K562 (cell line): ENCODE data around the gene ICAM2. TPM values are rescaled to one million over a fixed set of nuclear protein-coding genes. Genes with fewer than 3 reads are reported as not detected.

Experiments used
- CREB1 ChIP-seq, 2 experiments: sonication (generic) in 1 of 2; formaldehyde crosslinking in 1 of 2; IDR thresholded peaks; 2 replicates each; pipeline versions ENCODE4 v1.6.1 to v1.8.0; 2012 to 2022; ENCODE audit warnings: inconsistent platforms in 1 of 2, mild to moderate bottlenecking in 1 of 2, missing genetic modification reagents in 1 of 2, moderate library complexity in 1 of 2
- EP400 ChIP-seq: fragments of 450-650 bp; IDR thresholded peaks from 2 replicates; pipeline ENCODE4 v1.6.1; 2017; ENCODE audit warnings: antibody characterized with exemption, mild to moderate bottlenecking, moderate library complexity
- FOXK1 ChIP-seq: sonication (generic); formaldehyde crosslinking; IDR thresholded peaks from 2 replicates; pipeline ENCODE4 v1.8.0; 2022; ENCODE audit warnings: missing genetic modification reagents, mild to moderate bottlenecking, borderline replicate concordance
- HNRNPK ChIP-seq: fragments of 200-400 bp; formaldehyde crosslinking; IDR thresholded peaks from one replicate; pipeline ENCODE4 v1.6.1; 2018; ENCODE audit warnings: mild to moderate bottlenecking, low read depth, low read length; ENCODE audit not compliant: poor library complexity, severe bottlenecking
- KLF16 ChIP-seq: IDR thresholded peaks from 2 replicates; pipeline ENCODE4 v1.6.1; 2016; ENCODE audit warnings: antibody characterized with exemption
- MTA2 ChIP-seq: fragments of 450-650 bp; IDR thresholded peaks from 2 replicates; pipeline ENCODE4 v1.6.1; 2016; ENCODE audit warnings: low read depth
- SP2 ChIP-seq: IDR thresholded peaks from 2 replicates; pipeline ENCODE4 v1.6.1; 2011; ENCODE audit warnings: mild to moderate bottlenecking, low read depth, low read length, moderate library complexity; ENCODE audit not compliant: poor library complexity, severe bottlenecking; ENCODE audit errors: extremely low read depth
- polyA plus RNA-seq, 8 experiments: library from polyadenylated mRNA; depleted of rRNA in 4 of 8; stranded (reverse) in 5 of 8; unstranded in 3 of 8; fragments of >200 nt; fragmentation: Nextera tagmentation in 2 of 8; fragmentation: Illumina TruSeq in 1 of 8; extraction: Ambion mirVana in 2 of 8; extraction: Trizol in 1 of 8; gene quantifications; 2 replicates each; pipeline versions ENCODE4 v1.2.1 to v1.2.3, GENCODE V29; 2011 to 2014; ENCODE audit warnings: inconsistent platforms in 1 of 8, missing spikeins in 1 of 8
- total RNA-seq, 7 experiments: library from RNA; depleted of rRNA in 6 of 7; stranded (reverse); fragments of >200 nt in 6 of 7; fragmentation: Illumina TruSeq in 2 of 7; extraction: Trizol in 2 of 7; gene quantifications; 2 replicates each; pipeline versions ENCODE4 v1.2.1 to v1.2.3, GENCODE V29; 2011 to 2021; ENCODE audit warnings: low replicate concordance in 1 of 7
- TF ChIP-seq, protein P1 (sequence below): fragments of 450-650 bp; IDR thresholded peaks from 2 replicates; pipeline ENCODE4 v1.7.0; 2016; ENCODE audit warnings: borderline replicate concordance
- TF ChIP-seq, protein P2 (sequence below), 2 experiments: fragments of 450-650 bp; conservative IDR thresholded peaks; 2 replicates each; pipeline ENCODE4 v1.6.1; 2017; ENCODE audit warnings: mild to moderate bottlenecking in 2 of 2, moderate library complexity in 2 of 2
- TF ChIP-seq, protein P3 (sequence below): fragments of 250-450 bp; sonication (Bioruptor Pico); IDR thresholded peaks from 2 replicates; pipeline ENCODE4 v1.8.0; 2021; ENCODE audit warnings: moderate library complexity, mild to moderate bottlenecking, inconsistent platforms
- TF ChIP-seq, protein P4 (sequence below): sonication (generic); formaldehyde crosslinking; IDR thresholded peaks from 2 replicates; pipeline ENCODE4 v1.9.0; 2022; ENCODE audit warnings: mild to moderate bottlenecking, missing genetic modification reagents

The ICAM2 gene
- total and polyA plus RNA-seq, 9 of the 15 experiments (the other 6 are each of a cell fraction or from before 2014, with no cell fraction given): 37.9 to 89.4 (median 60.6) TPM

DNA sequence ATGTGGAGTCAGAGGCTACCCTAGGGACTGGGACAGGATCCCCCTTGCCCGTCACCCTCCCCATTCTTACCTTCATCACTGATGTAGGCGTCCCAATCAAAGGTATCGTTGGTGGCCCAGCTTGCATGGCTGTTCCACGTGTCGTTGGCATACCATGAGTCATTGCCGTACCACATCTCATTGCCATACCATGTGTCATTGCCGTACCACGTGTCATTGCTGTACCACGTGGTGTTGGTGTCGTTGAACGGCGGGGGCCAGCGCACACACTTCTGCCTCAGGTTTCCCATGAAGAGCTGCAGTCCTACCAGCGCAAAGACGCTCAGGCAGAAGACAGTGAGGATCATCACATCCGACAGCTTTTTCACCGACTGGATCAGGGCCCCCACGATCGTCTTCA, 52.5 kb downstream of the ICAM2 start (continued):
- no peak for TF ChIP-seq HNRNPK
- no peak for TF ChIP-seq SP2
- no peak for TF ChIP-seq CREB1 (IDR thresholded peaks at IDR 0.05)
- peak; percentile 40; the same call in 1 of the 2 replicates for TF ChIP-seq CREB1 (CRISPR knock-in tag; IDR thresholded peaks at IDR 0.05)
- TF ChIP-seq MTA2: no peak
- TF ChIP-seq EP400: peak; percentile 39; the same call in 1 of the 2 replicates
- no peak for TF ChIP-seq KLF16
- TF ChIP-seq, protein P1, sequence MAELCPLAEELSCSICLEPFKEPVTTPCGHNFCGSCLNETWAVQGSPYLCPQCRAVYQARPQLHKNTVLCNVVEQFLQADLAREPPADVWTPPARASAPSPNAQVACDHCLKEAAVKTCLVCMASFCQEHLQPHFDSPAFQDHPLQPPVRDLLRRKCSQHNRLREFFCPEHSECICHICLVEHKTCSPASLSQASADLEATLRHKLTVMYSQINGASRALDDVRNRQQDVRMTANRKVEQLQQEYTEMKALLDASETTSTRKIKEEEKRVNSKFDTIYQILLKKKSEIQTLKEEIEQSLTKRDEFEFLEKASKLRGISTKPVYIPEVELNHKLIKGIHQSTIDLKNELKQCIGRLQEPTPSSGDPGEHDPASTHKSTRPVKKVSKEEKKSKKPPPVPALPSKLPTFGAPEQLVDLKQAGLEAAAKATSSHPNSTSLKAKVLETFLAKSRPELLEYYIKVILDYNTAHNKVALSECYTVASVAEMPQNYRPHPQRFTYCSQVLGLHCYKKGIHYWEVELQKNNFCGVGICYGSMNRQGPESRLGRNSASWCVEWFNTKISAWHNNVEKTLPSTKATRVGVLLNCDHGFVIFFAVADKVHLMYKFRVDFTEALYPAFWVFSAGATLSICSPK: no peak
- TF ChIP-seq, protein P2, sequence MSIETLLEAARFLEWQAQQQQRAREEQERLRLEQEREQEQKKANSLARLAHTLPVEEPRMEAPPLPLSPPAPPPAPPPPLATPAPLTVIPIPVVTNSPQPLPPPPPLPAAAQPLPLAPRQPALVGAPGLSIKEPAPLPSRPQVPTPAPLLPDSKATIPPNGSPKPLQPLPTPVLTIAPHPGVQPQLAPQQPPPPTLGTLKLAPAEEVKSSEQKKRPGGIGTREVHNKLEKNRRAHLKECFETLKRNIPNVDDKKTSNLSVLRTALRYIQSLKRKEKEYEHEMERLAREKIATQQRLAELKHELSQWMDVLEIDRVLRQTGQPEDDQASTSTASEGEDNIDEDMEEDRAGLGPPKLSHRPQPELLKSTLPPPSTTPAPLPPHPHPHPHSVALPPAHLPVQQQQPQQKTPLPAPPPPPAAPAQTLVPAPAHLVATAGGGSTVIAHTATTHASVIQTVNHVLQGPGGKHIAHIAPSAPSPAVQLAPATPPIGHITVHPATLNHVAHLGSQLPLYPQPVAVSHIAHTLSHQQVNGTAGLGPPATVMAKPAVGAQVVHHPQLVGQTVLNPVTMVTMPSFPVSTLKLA (conservative IDR thresholded peaks at IDR 0.05): peak; percentile 86 to 91
- TF ChIP-seq FOXK1 (CRISPR knock-in tag): no peak
- TF ChIP-seq, protein P3, sequence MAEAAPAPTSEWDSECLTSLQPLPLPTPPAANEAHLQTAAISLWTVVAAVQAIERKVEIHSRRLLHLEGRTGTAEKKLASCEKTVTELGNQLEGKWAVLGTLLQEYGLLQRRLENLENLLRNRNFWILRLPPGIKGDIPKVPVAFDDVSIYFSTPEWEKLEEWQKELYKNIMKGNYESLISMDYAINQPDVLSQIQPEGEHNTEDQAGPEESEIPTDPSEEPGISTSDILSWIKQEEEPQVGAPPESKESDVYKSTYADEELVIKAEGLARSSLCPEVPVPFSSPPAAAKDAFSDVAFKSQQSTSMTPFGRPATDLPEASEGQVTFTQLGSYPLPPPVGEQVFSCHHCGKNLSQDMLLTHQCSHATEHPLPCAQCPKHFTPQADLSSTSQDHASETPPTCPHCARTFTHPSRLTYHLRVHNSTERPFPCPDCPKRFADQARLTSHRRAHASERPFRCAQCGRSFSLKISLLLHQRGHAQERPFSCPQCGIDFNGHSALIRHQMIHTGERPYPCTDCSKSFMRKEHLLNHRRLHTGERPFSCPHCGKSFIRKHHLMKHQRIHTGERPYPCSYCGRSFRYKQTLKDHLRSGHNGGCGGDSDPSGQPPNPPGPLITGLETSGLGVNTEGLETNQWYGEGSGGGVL (CRISPR knock-in tag): no peak
- TF ChIP-seq, protein P4, sequence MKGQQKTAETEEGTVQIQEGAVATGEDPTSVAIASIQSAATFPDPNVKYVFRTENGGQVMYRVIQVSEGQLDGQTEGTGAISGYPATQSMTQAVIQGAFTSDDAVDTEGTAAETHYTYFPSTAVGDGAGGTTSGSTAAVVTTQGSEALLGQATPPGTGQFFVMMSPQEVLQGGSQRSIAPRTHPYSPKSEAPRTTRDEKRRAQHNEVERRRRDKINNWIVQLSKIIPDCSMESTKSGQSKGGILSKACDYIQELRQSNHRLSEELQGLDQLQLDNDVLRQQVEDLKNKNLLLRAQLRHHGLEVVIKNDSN: peak; percentile 93
